IMR-90 (cell line): ENCODE results near the gene C1QTNF3. TPM values are rescaled to one million over a fixed set of nuclear protein-coding genes. Genes with fewer than 3 reads are reported as not detected.

Source experiments
- ATAC-seq: fragments of 200-7000 bp; cut with Tn5 transposase; 2 replicates; pipeline ENCODE4 v1.9.1; 2020; ENCODE audit warnings: low read depth, mild to moderate bottlenecking, moderate library complexity
- Bru-seq: library from RNA; stranded (reverse); fragments of 400-500 nt; gene quantifications from one replicate; lab custom pipeline; 2021; lab: Mats Ljungman, UMichigan
- BruChase-seq, 2 experiments: library from RNA; stranded (reverse); fragments of 400-500 nt; gene quantifications; one replicate each; lab custom pipeline; 2021; lab: Mats Ljungman, UMichigan
- BruUV-seq: library from RNA; stranded (reverse); fragments of 400-500 nt; replicated peaks from 2 replicates; lab custom pipeline; 2021; lab: Mats Ljungman, UMichigan
- CTCF ChIA-PET: fragments of 300-600 bp; formaldehyde crosslinking; extraction: SDS; loops from one replicate; lab custom pipeline; 2021; ENCODE audit warnings: antibody characterized with exemption; lab: Yijun Ruan, JAX
- POLR2A ChIA-PET: fragments of 300-600 bp; sonication (Branson Sonifier 250); formaldehyde crosslinking; loops from one replicate; lab custom pipeline; 2022; ENCODE audit warnings: antibody characterized with exemption; ENCODE audit not compliant: unreplicated experiment; lab: Charles Lee
- DNase-seq: peaks from one replicate; pipeline ENCODE4 v3.0.0; 2013
- H2AFZ ChIP-seq: replicated peaks from 2 replicates; pipeline ENCODE3; 2013; ENCODE audit warnings: low read length, mild to moderate bottlenecking; ENCODE audit not compliant: poor library complexity
- H2AK5ac ChIP-seq: 2 replicates; pipeline ENCODE4 v1.6.1; 2013; ENCODE audit warnings: low read depth, low read length, inconsistent platforms
- H2AK9ac ChIP-seq: replicated peaks from 2 replicates; pipeline ENCODE3; 2013; ENCODE audit warnings: mild to moderate bottlenecking, low read depth, low read length, moderate library complexity; ENCODE audit not compliant: poor library complexity
- H2BK120ac ChIP-seq: 2 replicates; pipeline ENCODE4 v1.6.1; 2013; ENCODE audit warnings: low read depth, low read length, inconsistent platforms
- H2BK15ac ChIP-seq: 3 replicates; pipeline ENCODE4 v1.6.1; 2013; ENCODE audit warnings: low read depth, low read length, inconsistent platforms
- H2BK20ac ChIP-seq: 2 replicates; pipeline ENCODE4 v1.6.1; 2013; ENCODE audit warnings: low read depth, mild to moderate bottlenecking, inconsistent platforms, low read length, moderate library complexity
- H2BK5ac ChIP-seq: 2 replicates; pipeline ENCODE4 v1.6.1; 2013; ENCODE audit warnings: mild to moderate bottlenecking, low read depth, low read length, inconsistent platforms; ENCODE audit not compliant: poor library complexity, severe bottlenecking
- H3K14ac ChIP-seq: replicated peaks from 2 replicates; pipeline ENCODE4 v1.6.1; 2013; ENCODE audit warnings: low read depth, low read length, inconsistent platforms
- H3K18ac ChIP-seq: 2 replicates; pipeline ENCODE4 v1.6.1; 2013; ENCODE audit warnings: low read depth, low read length, control low read depth
- H3K23ac ChIP-seq: 2 replicates; pipeline ENCODE4 v1.6.1; 2013; ENCODE audit warnings: low read depth, low read length, inconsistent platforms
- H3K27ac ChIP-seq: 2 replicates; pipeline ENCODE4 v1.5.1; 2013; ENCODE audit warnings: mild to moderate bottlenecking, control low read depth, low read length; ENCODE audit not compliant: insufficient read depth
- H3K27me3 ChIP-seq: 2 replicates; pipeline ENCODE4 v1.6.1; 2013; ENCODE audit warnings: low read length; ENCODE audit not compliant: control insufficient read depth, insufficient read depth
- H3K36me3 ChIP-seq: 2 replicates; pipeline ENCODE4 v1.6.1; 2013; ENCODE audit warnings: low read length, mixed read lengths; ENCODE audit not compliant: control insufficient read depth, insufficient read depth
- H3K4ac ChIP-seq: 2 replicates; pipeline ENCODE4 v1.6.1; 2013; ENCODE audit warnings: low read depth, low read length, inconsistent platforms
- H3K4me1 ChIP-seq: 2 replicates; pipeline ENCODE4 v1.6.1; 2013; ENCODE audit warnings: low read length, mixed read lengths; ENCODE audit not compliant: control insufficient read depth, insufficient read depth
- H3K4me2 ChIP-seq: 2 replicates; pipeline ENCODE4 v1.6.1; 2013; ENCODE audit warnings: low read depth, mild to moderate bottlenecking, control low read depth, low read length, moderate library complexity
- H3K4me3 ChIP-seq: 2 replicates; pipeline ENCODE4 v1.5.1; 2013; ENCODE audit warnings: low read depth, mild to moderate bottlenecking, control low read depth, low read length, moderate library complexity; ENCODE audit not compliant: insufficient read depth
- H3K56ac ChIP-seq: 2 replicates; pipeline ENCODE4 v1.6.1; 2013; ENCODE audit warnings: low read length, inconsistent platforms; ENCODE audit not compliant: insufficient read depth; ENCODE audit errors: extremely low read depth
- H3K79me1 ChIP-seq, 2 experiments: 2 replicates each; pipeline ENCODE4 v1.6.1; 2013; ENCODE audit warnings: low read length in 2 of 2, inconsistent platforms in 1 of 2, low read depth in 1 of 2
- H3K9ac ChIP-seq: 2 replicates; pipeline ENCODE4 v1.6.1; 2013; ENCODE audit warnings: low read depth, low read length, control low read depth
- H3K9me1 ChIP-seq: 2 replicates; pipeline ENCODE4 v1.6.1; 2013; ENCODE audit warnings: low read length, inconsistent platforms; ENCODE audit not compliant: insufficient read depth
- H3K9me3 ChIP-seq: 2 replicates; pipeline ENCODE4 v1.6.1; 2013; ENCODE audit warnings: low read length; ENCODE audit not compliant: control insufficient read depth, insufficient read depth
- H4K20me1 ChIP-seq: 2 replicates; pipeline ENCODE4 v1.6.1; 2013; ENCODE audit warnings: low read length, inconsistent platforms; ENCODE audit not compliant: insufficient read depth
- H4K5ac ChIP-seq: 2 replicates; pipeline ENCODE4 v1.6.1; 2013; ENCODE audit warnings: mild to moderate bottlenecking, low read depth, low read length, control low read depth
- H4K8ac ChIP-seq, 2 experiments: 2 replicates each; pipeline ENCODE4 v1.6.1; 2013; ENCODE audit warnings: low read depth in 2 of 2, low read length in 2 of 2, control low read depth in 1 of 2, inconsistent platforms in 1 of 2
- H4K91ac ChIP-seq: 2 replicates; pipeline ENCODE4 v1.6.1; 2013; ENCODE audit warnings: low read depth, low read length, inconsistent platforms; ENCODE audit not compliant: insufficient read depth
- CEBPB ChIP-seq: IDR thresholded peaks from 2 replicates; pipeline ENCODE4 v1.6.1; 2012; ENCODE audit warnings: low read depth, low read length, improper control_type of control experiment
- CHD1 ChIP-seq: IDR thresholded peaks from 2 replicates; pipeline ENCODE4 v1.6.1; 2012; ENCODE audit warnings: low read depth, low read length, improper control_type of control experiment
- FOS ChIP-seq: fragments of 150-350 bp; IDR thresholded peaks from 2 replicates; pipeline ENCODE4 v1.6.1; 2016; ENCODE audit warnings: low read depth, low read length
- MAFK ChIP-seq: IDR thresholded peaks from 2 replicates; pipeline ENCODE4 v1.6.1; 2012; ENCODE audit warnings: low read depth, low read length, improper control_type of control experiment
- MAZ ChIP-seq: IDR thresholded peaks from 2 replicates; pipeline ENCODE4 v1.6.1; 2012; ENCODE audit warnings: low read depth, mild to moderate bottlenecking, low read length, improper control_type of control experiment, moderate library complexity, borderline replicate concordance
- MXI1 ChIP-seq: IDR thresholded peaks from 2 replicates; pipeline ENCODE4 v1.6.1; 2012; ENCODE audit warnings: low read depth, mild to moderate bottlenecking, low read length, moderate library complexity, borderline replicate concordance
- NFE2L2 ChIP-seq: fragments of 150-350 bp; IDR thresholded peaks from 2 replicates; pipeline ENCODE4 v1.6.1; 2016; ENCODE audit warnings: low read depth, mild to moderate bottlenecking, low read length
- POLR2A ChIP-seq: IDR thresholded peaks from 2 replicates; pipeline ENCODE4 v1.6.1; 2012; ENCODE audit warnings: mild to moderate bottlenecking, low read depth, low read length
- RAD21 ChIP-seq: IDR thresholded peaks from 2 replicates; pipeline ENCODE4 v1.6.1; 2012; ENCODE audit warnings: low read length, improper control_type of control experiment
- RCOR1 ChIP-seq: IDR thresholded peaks from 2 replicates; pipeline ENCODE4 v1.6.1; 2012; ENCODE audit warnings: mild to moderate bottlenecking, low read length, improper control_type of control experiment; ENCODE audit not compliant: insufficient replicate concordance
- RFX5 ChIP-seq: IDR thresholded peaks from 2 replicates; pipeline ENCODE4 v1.8.0; 2012; ENCODE audit warnings: low read depth, mild to moderate bottlenecking, low read length, moderate library complexity
- SMC3 ChIP-seq: fragments of 150-350 bp; IDR thresholded peaks from 2 replicates; pipeline ENCODE4 v1.6.1; 2016; ENCODE audit warnings: low read depth, mild to moderate bottlenecking, antibody characterized with exemption, low read length, moderate library complexity
- WGBS, 2 experiments: methylation state at CpG; one replicate each; pipeline versions ENCODE4 v1.1.5 to v1.1.7; 2013; ENCODE audit warnings: missing lambda C conversion rate in 2 of 2; ENCODE audit not compliant: insufficient read length in 1 of 2; ENCODE audit errors: extremely low coverage in 2 of 2; 5-methylcytosine and 5-hydroxymethylcytosine counted together
- dilution Hi-C: fragments of 300-500 bp; cut with HindIII; formaldehyde crosslinking; loops from one replicate; pipeline ENCODE4 v1.14.3; 2018; ENCODE audit warnings: low sequenced_read_pairs; ENCODE audit not compliant: unreplicated experiment
- in situ Hi-C: fragments of 300-500 bp; cut with MboI; formaldehyde crosslinking; loops from 3 replicates; pipeline ENCODE4 v1.14.3; 2019; ENCODE audit warnings: low sequenced_read_pairs, inconsistent platforms, mixed read lengths
- intact Hi-C: fragments of 100-400 bp; cut with micrococcal nuclease; formaldehyde crosslinking; loops from 2 replicates; pipeline ENCODE4 v1.10.0; 2022
- long read RNA-seq: library from polyadenylated mRNA; unstranded; transcript quantifications from one replicate; pipeline ENCODE4 v2.0.0, GENCODE V29; 2021; ENCODE audit not compliant: unreplicated experiment
- polyA plus RNA-seq, 3 experiments: library from polyadenylated mRNA; depleted of rRNA; stranded (reverse); fragments of >200 nt; gene quantifications; 2 replicates each; pipeline ENCODE4 v1.2.3, GENCODE V29; 2012; ENCODE audit warnings: low replicate concordance in 1 of 3
- total RNA-seq: library from RNA; depleted of rRNA; stranded (reverse); fragments of >200 nt; gene quantifications from 2 replicates; pipeline ENCODE4 v1.2.3, GENCODE V29; 2012; rRNA removed
- TF ChIP-seq, protein P1 (sequence below): fragments of 150-350 bp; IDR thresholded peaks from 2 replicates; pipeline ENCODE4 v1.6.1; 2017; ENCODE audit warnings: mild to moderate bottlenecking, antibody characterized with exemption, low read length, low read depth
- TF ChIP-seq, protein P2 (sequence below): fragments of 150-350 bp; IDR thresholded peaks from 2 replicates; pipeline ENCODE4 v1.6.1; 2016; ENCODE audit warnings: low read depth, mild to moderate bottlenecking, low read length, moderate library complexity, borderline replicate concordance

Gene C1QTNF3, protein sequence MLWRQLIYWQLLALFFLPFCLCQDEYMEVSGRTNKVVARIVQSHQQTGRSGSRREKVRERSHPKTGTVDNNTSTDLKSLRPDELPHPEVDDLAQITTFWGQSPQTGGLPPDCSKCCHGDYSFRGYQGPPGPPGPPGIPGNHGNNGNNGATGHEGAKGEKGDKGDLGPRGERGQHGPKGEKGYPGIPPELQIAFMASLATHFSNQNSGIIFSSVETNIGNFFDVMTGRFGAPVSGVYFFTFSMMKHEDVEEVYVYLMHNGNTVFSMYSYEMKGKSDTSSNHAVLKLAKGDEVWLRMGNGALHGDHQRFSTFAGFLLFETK
- total RNA-seq (0.28 and 1.4 TPM in 2 replicates), polyA plus RNA-seq (2012; rRNA removed) (0.76 and 1.0 TPM in 2 replicates), Bru-seq, nascent RNA (percentile 46 among the genes with signal in this experiment), BruChase-seq, experiment 1, labeled RNA remaining after a 6-hour chase (percentile 42 among the genes with signal in this experiment), BruChase-seq, experiment 2, labeled RNA remaining after a 2-hour chase (percentile 49 among the genes with signal in this experiment)
- 0.05 and 0.35 TPM in 2 replicates for polyA plus RNA-seq (2012; cell fraction: cytosol; rRNA removed)
- polyA plus RNA-seq (2012; cell fraction: nucleus; rRNA removed; ENCODE audit: low replicate concordance): 1.6 and 7.9 TPM in 2 replicates
- long read RNA-seq: 0 reads

DNA sequence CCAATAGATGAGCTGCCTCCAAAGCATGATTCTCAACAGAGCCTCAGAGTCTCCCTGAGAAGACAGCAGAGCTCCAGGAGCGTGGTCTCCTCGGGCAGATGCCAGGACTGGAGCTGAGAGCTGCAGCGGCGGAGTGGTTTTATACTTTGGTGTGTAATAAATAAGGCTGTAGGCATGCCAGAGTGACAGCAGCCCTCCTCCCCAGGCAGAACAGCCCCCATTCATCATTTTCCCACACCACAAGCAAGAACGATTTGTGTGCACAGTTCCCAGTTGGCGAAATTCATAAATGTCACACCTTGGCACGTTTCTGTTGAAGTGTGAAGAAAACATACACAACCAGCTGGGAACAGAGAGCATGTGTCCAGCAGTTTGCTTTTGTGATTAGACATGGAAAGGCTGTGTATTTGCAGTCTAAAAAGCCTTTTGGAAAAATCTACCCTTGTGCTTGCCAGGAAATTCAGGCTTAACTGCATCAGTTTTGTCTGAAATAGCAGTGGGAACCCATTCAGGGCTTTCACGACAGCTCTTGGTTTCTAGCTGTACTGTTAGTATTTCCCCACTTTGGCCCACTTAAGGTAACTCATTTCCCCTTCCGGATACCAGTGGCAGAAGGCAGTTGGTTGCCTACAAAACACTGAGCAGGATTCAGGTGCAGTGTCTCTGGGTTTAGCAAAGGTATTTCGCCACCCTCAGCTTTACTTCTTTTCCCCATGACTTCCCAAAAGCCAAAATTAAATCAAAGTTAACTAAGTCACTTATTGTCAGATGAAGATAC lies at the start of gene C1QTNF3:
Gene C1QTNF3, minus strand, starts transcription at position 115 of the 778 bp plus-strand sequence. Its CDS starts 88 bp downstream, at position 27.
- no peaks in the 10 kb centered on the region for H3K36me3 ChIP-seq
- H3K9me1 ChIP-seq: no peaks in the 10 kb centered on the region; the same call in 1 of the 2 replicates
- H2AK5ac ChIP-seq: no peak within 1 kb of the TSS
- H2BK5ac ChIP-seq: no peak within 1 kb of the TSS
- no peak within 1 kb of the TSS for H2BK120ac ChIP-seq
- H4K5ac ChIP-seq: no peak within 1 kb of the TSS
- H3K79me1 ChIP-seq: no peaks in the 10 kb centered on the region
- H4K91ac ChIP-seq: no peak within 1 kb of the TSS
- no peak within 1 kb of the TSS for H4K8ac ChIP-seq
- no peak within 1 kb of the TSS for H3K4me2 ChIP-seq
- H2BK15ac ChIP-seq: no peak within 1 kb of the TSS
- H2AFZ ChIP-seq: no peak within 1 kb of the TSS
- ChIA-PET POLR2A (no interaction called here), CTCF (no interaction called here)
- H3K14ac ChIP-seq: no peak within 1 kb of the TSS
- H3K9me3 ChIP-seq: no peaks in the 10 kb centered on the region
- no TSS peak for BruUV-seq
- intact Hi-C loops (no loop called here), in situ Hi-C loops (no loop called here), dilution Hi-C loops (no loop called here)
- H3K9ac ChIP-seq: no peak within 1 kb of the TSS
- no peaks in the 10 kb centered on the region for H3K27me3 ChIP-seq
- H3K18ac ChIP-seq: no peak within 1 kb of the TSS
- DNase-seq (no peak), ATAC-seq (no peak)
- 50% methylated on average over 2 of the region's 10 CpGs; no CpG with 5 or more reads in 1 of the 2 experiments for WGBS, 2 experiments
- H4K20me1 ChIP-seq: no peaks in the 10 kb centered on the region
- H3K23ac ChIP-seq: no peak within 1 kb of the TSS
- peaks cover 6% of the 10 kb centered on the region; the same call in 1 of the 2 replicates for H3K4me1 ChIP-seq
- no peak within 1 kb of the TSS for H3K4ac ChIP-seq
- H2AK9ac ChIP-seq: no peak within 1 kb of the TSS
- no peak within 1 kb of the TSS for H3K56ac ChIP-seq
- H3K4me3 ChIP-seq: no peak within 1 kb of the TSS
- no peak within 1 kb of the TSS for H2BK20ac ChIP-seq
- no peak within 1 kb of the TSS for H3K27ac ChIP-seq
- TF ChIP-seq RAD21 (no peak), MAFK (no peak), NFE2L2 (no peak), CHD1 (no peak), POLR2A (no peak), MXI1 (no peak), RFX5 (no peak), RCOR1 (no peak), MAZ (no peak), SMC3 (no peak), FOS (no peak), CEBPB (no peak)
- TF ChIP-seq, protein P1, sequence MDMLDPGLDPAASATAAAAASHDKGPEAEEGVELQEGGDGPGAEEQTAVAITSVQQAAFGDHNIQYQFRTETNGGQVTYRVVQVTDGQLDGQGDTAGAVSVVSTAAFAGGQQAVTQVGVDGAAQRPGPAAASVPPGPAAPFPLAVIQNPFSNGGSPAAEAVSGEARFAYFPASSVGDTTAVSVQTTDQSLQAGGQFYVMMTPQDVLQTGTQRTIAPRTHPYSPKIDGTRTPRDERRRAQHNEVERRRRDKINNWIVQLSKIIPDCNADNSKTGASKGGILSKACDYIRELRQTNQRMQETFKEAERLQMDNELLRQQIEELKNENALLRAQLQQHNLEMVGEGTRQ: no peak
- TF ChIP-seq, protein P2, sequence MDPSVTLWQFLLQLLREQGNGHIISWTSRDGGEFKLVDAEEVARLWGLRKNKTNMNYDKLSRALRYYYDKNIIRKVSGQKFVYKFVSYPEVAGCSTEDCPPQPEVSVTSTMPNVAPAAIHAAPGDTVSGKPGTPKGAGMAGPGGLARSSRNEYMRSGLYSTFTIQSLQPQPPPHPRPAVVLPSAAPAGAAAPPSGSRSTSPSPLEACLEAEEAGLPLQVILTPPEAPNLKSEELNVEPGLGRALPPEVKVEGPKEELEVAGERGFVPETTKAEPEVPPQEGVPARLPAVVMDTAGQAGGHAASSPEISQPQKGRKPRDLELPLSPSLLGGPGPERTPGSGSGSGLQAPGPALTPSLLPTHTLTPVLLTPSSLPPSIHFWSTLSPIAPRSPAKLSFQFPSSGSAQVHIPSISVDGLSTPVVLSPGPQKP: no peak
